Measurements from ENCODE around the gene ZNF618. TPM values are rescaled to one million over a fixed set of nuclear protein-coding genes. Genes with fewer than 3 reads are reported as not detected.

ZNF618 gene
- total and polyA plus RNA-seq, 2 experiments from 2014 or later: 12.1 to 22.1 TPM

- TF ChIP-seq ZNF462 (CRISPR knock-in tag; IDR thresholded peaks at IDR 0.05) (no peak), POLR2AphosphoS5 (IDR thresholded peaks at IDR 0.05; ENCODE audit: low read depth) (no peak), EZH2 (IDR thresholded peaks at IDR 0.05; ENCODE audit: low read depth, unreplicated experiment) (no peak), REST (IDR thresholded peaks at IDR 0.05; ENCODE audit: unreplicated experiment) (no peak), EZH2phosphoT487 (IDR thresholded peaks at IDR 0.05; ENCODE audit: unreplicated experiment) (no peak)
Observed at GRCh38 chr9:113887436-113887835, 11.3 kb downstream of the ZNF618 start (continued).

GRCh38 chr9:113888336-113888735, 12.2 kb downstream of the ZNF618 start:
- Histone ChIP-seq H3K36me3 (ENCODE audit: insufficient read depth) (no peaks in the 10 kb centered on the region), H3K4me1 (ENCODE audit: insufficient read depth) (peaks cover 30% of the 10 kb centered on the region), H4K20me1 (replicated peaks; ENCODE audit: insufficient read depth) (no peaks in the 10 kb centered on the region; the same call in 1 of the 2 replicates), H3F3A (replicated peaks; ENCODE audit: low read depth) (no peaks in the 10 kb centered on the region), H3K27ac (ENCODE audit: low read depth) (no peak overlapping the region), H2AFZ (no peak overlapping the region), H3K27me3 (ENCODE audit: insufficient read depth) (no peaks in the 10 kb centered on the region), H3K9me2 (ENCODE audit: insufficient read depth) (0 out of 2 replicates have a peak, but pooled peaks cover 5% of the 10 kb centered on the region), H3K79me2 (replicated peaks; ENCODE audit: insufficient read depth) (peaks cover 84% of the 10 kb centered on the region), H3K4me2 (no peak overlapping the region), H3K4me3 (no peak overlapping the region)
- no peak for DNase-seq (ENCODE audit: low spot score)
- peaks cover 45% of the 10 kb centered on the region for H3K4me1 Mint-ChIP-seq
- peaks cover 11% of the 10 kb centered on the region for H3K9me3 Mint-ChIP-seq
- peaks cover 33% of the 10 kb centered on the region for H3K36me3 Mint-ChIP-seq (ENCODE audit: low read depth)
- peaks cover 6% of the 10 kb centered on the region for H3K27me3 Mint-ChIP-seq (ENCODE audit: insufficient read depth, low read depth, poor library complexity)
- H3K4me3 Mint-ChIP-seq: no peak overlapping the region
- ATAC-seq: peak; percentile 13; the same call in 1 of the 3 replicates
- H3K27ac Mint-ChIP-seq: no peak overlapping the region
- TF ChIP-seq ZNF462 (CRISPR knock-in tag; IDR thresholded peaks at IDR 0.05): no peak
